Measurements from ENCODE around the gene NR3C2. TPM values are rescaled to one million over a fixed set of nuclear protein-coding genes. Genes with fewer than 3 reads are reported as not detected.

Gene NR3C2
- total RNA-seq, 4 donors from 2014 or later = 33.0 to 128 (median 118) TPM

DNA sequence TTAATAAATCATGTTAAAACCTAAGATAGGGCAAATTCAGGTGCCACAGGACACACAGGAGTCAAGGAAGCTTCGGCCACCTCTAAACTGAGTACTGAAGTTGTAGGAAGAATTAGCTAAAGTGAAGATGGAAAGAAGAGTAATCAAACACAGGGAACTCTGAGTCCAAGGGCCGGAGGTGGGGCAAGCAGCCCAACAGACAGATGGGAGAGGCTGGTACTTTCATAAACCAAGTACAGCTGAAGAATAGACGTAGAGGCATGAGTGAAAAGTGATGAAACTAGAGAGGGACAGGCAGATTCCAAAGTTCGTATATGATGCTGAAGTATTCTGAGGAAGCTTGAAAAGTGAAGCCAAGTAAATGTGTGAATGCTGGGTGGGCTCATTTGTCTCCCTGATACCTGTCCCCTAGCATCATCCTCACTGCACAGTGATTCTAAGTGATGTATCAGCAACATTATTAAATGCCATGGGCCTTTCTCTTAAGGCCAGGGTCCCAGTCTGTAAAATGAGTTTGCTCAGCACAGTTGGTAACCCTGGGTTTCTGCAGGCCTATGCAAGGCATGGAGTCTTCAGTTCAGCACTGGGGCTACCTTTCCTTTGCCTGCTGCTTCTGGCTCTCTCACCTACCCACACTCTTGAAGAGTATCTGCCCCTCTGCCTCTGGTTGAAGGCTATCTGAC is 203.3 kb downstream of the NR3C2 start:
- Histone ChIP-seq H3K36me3 (no peaks in the 10 kb centered on the region), H3K27me3 (no peaks in the 10 kb centered on the region), H3K27ac (peak overlapping the region in 2 of 4 donors; percentile 0 to 71), H3K4me3 (no peak overlapping the region), H3K9me3 (no peaks in the 10 kb centered on the region), H3K4me1 (peaks cover 0 to 28% (median 0%) of the 10 kb centered on the region in 4 donors)
- TF ChIP-seq POLR2A (IDR thresholded peaks at IDR 0.05) = no peak
- no peak for TF ChIP-seq CTCF (IDR thresholded peaks at IDR 0.05)
- DNase-seq = peak in 2 of 3 donors; percentile 75 to 80

DNA sequence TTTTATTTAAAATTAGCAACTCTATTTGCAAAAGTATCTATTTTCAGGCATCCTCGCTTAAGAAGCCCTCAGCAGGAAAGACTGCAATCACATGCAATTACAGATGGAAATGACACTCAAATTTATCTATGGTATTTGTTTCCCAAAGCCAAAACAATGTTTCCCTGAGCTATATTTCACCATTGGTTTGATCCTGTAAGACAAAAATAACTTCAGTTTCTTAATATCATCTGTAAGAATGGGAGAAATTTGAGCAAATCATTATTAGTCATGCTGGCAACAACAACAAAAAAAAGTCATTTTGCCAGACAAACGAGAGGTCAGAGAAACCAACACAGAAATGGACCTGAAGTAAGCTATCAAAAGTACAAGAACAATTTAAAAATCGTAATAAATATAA is 204.1 kb downstream of the NR3C2 start:
- Histone ChIP-seq H3K27ac (peak overlapping the region in 1 of 4 donors; percentile 0), H3K36me3 (no peaks in the 10 kb centered on the region), H3K27me3 (no peaks in the 10 kb centered on the region), H3K9me3 (no peaks in the 10 kb centered on the region), H3K4me1 (peaks cover 0 to 28% (median 0%) of the 10 kb centered on the region in 4 donors), H3K4me3 (no peak overlapping the region)
- no peak for TF ChIP-seq CTCF (IDR thresholded peaks at IDR 0.05)
- TF ChIP-seq POLR2A (IDR thresholded peaks at IDR 0.05) = no peak
- no peak for DNase-seq

GRCh38 chr4:148235809-148236208 is 206.4 kb downstream of the NR3C2 start:
- no peak overlapping the region for H3K4me3 ChIP-seq
- H3K4me1 ChIP-seq = peaks cover 0 to 28% (median 0%) of the 10 kb centered on the region in 4 donors
- H3K36me3 ChIP-seq = peaks cover 0 to 3% (median 0%) of the 10 kb centered on the region in 3 donors
- DNase-seq = no peak
- no peaks in the 10 kb centered on the region for H3K27me3 ChIP-seq
- TF ChIP-seq POLR2A (IDR thresholded peaks at IDR 0.05) = no peak
- TF ChIP-seq CTCF (IDR thresholded peaks at IDR 0.05) = no peak
- H3K9me3 ChIP-seq = no peaks in the 10 kb centered on the region
- H3K27ac ChIP-seq = no peak overlapping the region

GRCh38 chr4:148229798-148230197 is 212.4 kb downstream of the NR3C2 start:
- Histone ChIP-seq H3K27me3 (no peaks in the 10 kb centered on the region), H3K4me1 (peaks cover 0 to 13% (median 0%) of the 10 kb centered on the region in 4 donors), H3K36me3 (peaks cover 0 to 3% (median 0%) of the 10 kb centered on the region in 3 donors), H3K27ac (no peak overlapping the region), H3K9me3 (no peaks in the 10 kb centered on the region), H3K4me3 (no peak overlapping the region)
- no peak for DNase-seq
- TF ChIP-seq CTCF (IDR thresholded peaks at IDR 0.05) = peak in 2 of 6 experiments; percentile 2 to 11
- no peak for TF ChIP-seq POLR2A (IDR thresholded peaks at IDR 0.05)

GRCh38 chr4:148229028-148229427 is 213.2 kb downstream of the NR3C2 start:
- DNase-seq = no peak
- no peak for TF ChIP-seq POLR2A (IDR thresholded peaks at IDR 0.05)
- no peak for TF ChIP-seq CTCF (IDR thresholded peaks at IDR 0.05)
- H3K27me3 ChIP-seq = no peaks in the 10 kb centered on the region
- H3K27ac ChIP-seq = no peak overlapping the region
- H3K9me3 ChIP-seq = no peaks in the 10 kb centered on the region
- H3K4me1 ChIP-seq = peaks cover 0 to 21% (median 0%) of the 10 kb centered on the region in 4 donors
- H3K4me3 ChIP-seq = no peak overlapping the region
- H3K36me3 ChIP-seq = peaks cover 0 to 3% (median 0%) of the 10 kb centered on the region in 3 donors
